HEK293 (cell line): ENCODE data around the gene CORO2B.

ENCODE experiments used
- BCL11B ChIP-seq: fragments of 450-650 bp; formaldehyde crosslinking; IDR thresholded peaks from 2 replicates; pipeline ENCODE4 v1.5.1; 2016; ENCODE audit warnings: low read depth, missing biosample characterization, missing genetic modification characterization
- HOXA7 ChIP-seq: sonication (generic); formaldehyde crosslinking; IDR thresholded peaks from 2 replicates; pipeline ENCODE4 v1.8.1; 2022; ENCODE audit warnings: missing genetic modification reagents, borderline replicate concordance
- KLF16 ChIP-seq: fragments of 450-650 bp; formaldehyde crosslinking; IDR thresholded peaks from 2 replicates; pipeline ENCODE4 v1.5.1; 2017; ENCODE audit warnings: missing biosample characterization, missing genetic modification characterization
- SP2 ChIP-seq: fragments of 450-650 bp; formaldehyde crosslinking; IDR thresholded peaks from 2 replicates; pipeline ENCODE4 v1.5.1; 2016; ENCODE audit warnings: missing biosample characterization, missing genetic modification characterization
- ZBTB17 ChIP-seq: fragments of 450-650 bp; formaldehyde crosslinking; IDR thresholded peaks from 2 replicates; pipeline ENCODE4 v1.5.1; 2016; ENCODE audit warnings: missing biosample characterization, missing genetic modification characterization
- ZFHX2 ChIP-seq: fragments of 450-650 bp; formaldehyde crosslinking; conservative IDR thresholded peaks from 2 replicates; pipeline ENCODE4 v1.5.1; 2016; ENCODE audit warnings: missing biosample characterization, missing genetic modification characterization
- ZNF175 ChIP-seq: fragments of 450-650 bp; formaldehyde crosslinking; IDR thresholded peaks from 2 replicates; pipeline ENCODE4 v1.5.1; 2016; ENCODE audit warnings: missing biosample characterization, missing genetic modification characterization
- ZNF24 ChIP-seq: fragments of 450-650 bp; formaldehyde crosslinking; IDR thresholded peaks from 2 replicates; pipeline ENCODE4 v1.5.1; 2016; ENCODE audit warnings: missing biosample characterization, missing genetic modification characterization
- ZNF394 ChIP-seq: fragments of 450-650 bp; formaldehyde crosslinking; IDR thresholded peaks from 2 replicates; pipeline ENCODE4 v1.5.1; 2016; ENCODE audit warnings: missing biosample characterization, missing genetic modification characterization, mild to moderate bottlenecking, moderate library complexity, borderline replicate concordance
- ZNF629 ChIP-seq: fragments of 450-650 bp; formaldehyde crosslinking; IDR thresholded peaks from 2 replicates; pipeline ENCODE4 v1.5.1; 2017; ENCODE audit warnings: missing biosample characterization, missing genetic modification characterization
- ZNF704 ChIP-seq: fragments of 450-650 bp; formaldehyde crosslinking; IDR thresholded peaks from 2 replicates; pipeline ENCODE4 v1.5.1; 2016; ENCODE audit warnings: missing biosample characterization, missing genetic modification characterization
- ZNF747 ChIP-seq: fragments of 450-650 bp; formaldehyde crosslinking; IDR thresholded peaks from 2 replicates; pipeline ENCODE4 v1.5.1; 2016; ENCODE audit warnings: missing biosample characterization, missing genetic modification characterization
- TF ChIP-seq, protein P1 (sequence below): fragments of 450-650 bp; formaldehyde crosslinking; IDR thresholded peaks from 2 replicates; pipeline ENCODE4 v1.5.1; 2016; ENCODE audit warnings: missing biosample characterization, missing genetic modification characterization
- TF ChIP-seq, protein P2 (sequence below): fragments of 450-650 bp; formaldehyde crosslinking; optimal IDR thresholded peaks from 2 replicates; pipeline ENCODE3; 2016; ENCODE audit warnings: missing biosample characterization, mild to moderate bottlenecking, missing genetic modification characterization

DNA sequence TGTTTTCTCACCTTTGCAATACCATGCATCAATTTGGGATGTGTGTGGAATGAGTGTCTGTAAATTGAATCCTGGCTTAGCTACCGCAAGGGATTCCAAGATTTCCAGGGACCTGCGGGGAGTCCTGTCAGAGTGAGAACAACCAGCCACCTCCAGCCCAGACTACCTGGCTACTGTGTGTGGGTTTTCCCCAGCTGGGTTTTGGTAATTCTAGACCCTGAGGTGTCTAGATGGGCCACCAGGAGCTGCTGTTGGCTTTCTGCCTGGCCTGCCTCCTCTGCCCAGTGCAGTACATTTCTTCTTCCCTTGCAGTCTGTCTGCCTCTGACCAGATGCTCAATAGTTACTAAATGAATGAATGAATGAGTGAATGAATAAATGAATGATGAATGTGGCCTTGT lies 32.5 kb upstream of the CORO2B start:
- TF ChIP-seq, protein P1, sequence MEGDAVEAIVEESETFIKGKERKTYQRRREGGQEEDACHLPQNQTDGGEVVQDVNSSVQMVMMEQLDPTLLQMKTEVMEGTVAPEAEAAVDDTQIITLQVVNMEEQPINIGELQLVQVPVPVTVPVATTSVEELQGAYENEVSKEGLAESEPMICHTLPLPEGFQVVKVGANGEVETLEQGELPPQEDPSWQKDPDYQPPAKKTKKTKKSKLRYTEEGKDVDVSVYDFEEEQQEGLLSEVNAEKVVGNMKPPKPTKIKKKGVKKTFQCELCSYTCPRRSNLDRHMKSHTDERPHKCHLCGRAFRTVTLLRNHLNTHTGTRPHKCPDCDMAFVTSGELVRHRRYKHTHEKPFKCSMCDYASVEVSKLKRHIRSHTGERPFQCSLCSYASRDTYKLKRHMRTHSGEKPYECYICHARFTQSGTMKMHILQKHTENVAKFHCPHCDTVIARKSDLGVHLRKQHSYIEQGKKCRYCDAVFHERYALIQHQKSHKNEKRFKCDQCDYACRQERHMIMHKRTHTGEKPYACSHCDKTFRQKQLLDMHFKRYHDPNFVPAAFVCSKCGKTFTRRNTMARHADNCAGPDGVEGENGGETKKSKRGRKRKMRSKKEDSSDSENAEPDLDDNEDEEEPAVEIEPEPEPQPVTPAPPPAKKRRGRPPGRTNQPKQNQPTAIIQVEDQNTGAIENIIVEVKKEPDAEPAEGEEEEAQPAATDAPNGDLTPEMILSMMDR (tag by site-specific recombination) = no peak
- TF ChIP-seq ZNF175 (no peak), ZNF24 (tag by site-specific recombination) (no peak), BCL11B (tag by site-specific recombination) (no peak), ZFHX2 (tag by site-specific recombination) (no peak), ZNF747 (no peak), SP2 (no peak), HOXA7 (CRISPR knock-in tag) (no peak), ZBTB17 (tag by site-specific recombination) (no peak), KLF16 (tag by site-specific recombination) (no peak), ZNF394 (no peak), ZNF704 (tag by site-specific recombination) (no peak), ZNF629 (tag by site-specific recombination) (no peak)
- TF ChIP-seq, protein P2, sequence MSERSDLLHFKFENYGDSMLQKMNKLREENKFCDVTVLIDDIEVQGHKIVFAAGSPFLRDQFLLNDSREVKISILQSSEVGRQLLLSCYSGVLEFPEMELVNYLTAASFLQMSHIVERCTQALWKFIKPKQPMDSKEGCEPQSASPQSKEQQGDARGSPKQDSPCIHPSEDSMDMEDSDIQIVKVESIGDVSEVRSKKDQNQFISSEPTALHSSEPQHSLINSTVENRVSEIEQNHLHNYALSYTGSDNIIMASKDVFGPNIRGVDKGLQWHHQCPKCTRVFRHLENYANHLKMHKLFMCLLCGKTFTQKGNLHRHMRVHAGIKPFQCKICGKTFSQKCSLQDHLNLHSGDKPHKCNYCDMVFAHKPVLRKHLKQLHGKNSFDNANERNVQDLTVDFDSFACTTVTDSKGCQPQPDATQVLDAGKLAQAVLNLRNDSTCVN = no peak
